Sigmoid colon (tissue), 7 donors: ENCODE data around the gene JAZF1. TPM values are rescaled to one million over a fixed set of nuclear protein-coding genes. Genes with fewer than 3 reads are reported as not detected.

Experiments
- DNase-seq: peaks from one replicate; pipeline ENCODE4 v3.0.0-alpha.2; 2019
- H3K27ac ChIP-seq, 4 donors: fragments of 200-600 bp; sonication (generic); one replicate each; pipeline ENCODE4 v1.5.1; 2016 to 2019; ENCODE audit warnings: mild to moderate bottlenecking in 1 of 4
- H3K27me3 ChIP-seq, 3 donors: fragments of 200-600 bp; sonication (generic); one replicate each; pipeline ENCODE4 v1.5.1; 2019; ENCODE audit warnings: mild to moderate bottlenecking in 1 of 3
- H3K36me3 ChIP-seq, 4 donors: fragments of 200-600 bp; sonication (generic); one replicate each; pipeline ENCODE4 v1.5.1; 2016 to 2019
- H3K4me1 ChIP-seq, 4 donors: fragments of 200-600 bp; sonication (generic); one replicate each; pipeline ENCODE4 v1.5.1; 2017 to 2019
- H3K4me3 ChIP-seq, 4 donors: fragments of 200-600 bp; sonication (generic); one replicate each; pipeline ENCODE4 v1.5.1; 2017 to 2019; ENCODE audit warnings: mild to moderate bottlenecking in 2 of 4, moderate library complexity in 1 of 4
- H3K9me3 ChIP-seq, 4 donors: fragments of 200-600 bp in 3 of 4; sonication (generic) in 3 of 4; one replicate each; pipeline versions ENCODE4 v1.5.1 to v1.6.1; 2013 to 2019
- EP300 ChIP-seq, 4 donors: sonication (generic); formaldehyde crosslinking; IDR thresholded peaks; one replicate each; pipeline ENCODE4 v1.6.1; 2017; ENCODE audit warnings: antibody characterized with exemption in 4 of 4
- POLR2A ChIP-seq, 2 donors: fragments of 450-650 bp; IDR thresholded peaks; one replicate each; pipeline ENCODE4 v1.6.1; 2016; ENCODE audit warnings: antibody characterized with exemption in 2 of 2, mild to moderate bottlenecking in 2 of 2, moderate library complexity in 2 of 2
- POLR2AphosphoS5 ChIP-seq, 4 donors: sonication (generic); formaldehyde crosslinking; IDR thresholded peaks; one replicate each; pipeline ENCODE4 v1.6.1; 2017; ENCODE audit warnings: antibody characterized with exemption in 4 of 4
- WGBS, 2 donors: extraction: QIAGEN DNeasy Blood & Tissue Kit; methylation state at CpG; one replicate each; pipeline ENCODE4 v1.1.7; 2013; 5-methylcytosine and 5-hydroxymethylcytosine counted together
- intact Hi-C: fragments of 100-400 bp; cut with DNase I; formaldehyde crosslinking; loops from one replicate; pipeline ENCODE4 v1.15.1; 2023
- polyA plus RNA-seq, 3 donors: library from polyadenylated mRNA; stranded (reverse); fragments of 200-250 nt; gene quantifications; one replicate each; pipeline ENCODE4 v1.2.3, GENCODE V29; 2013
- total RNA-seq, 4 donors: library from RNA; depleted of rRNA; stranded (reverse); fragments of >200 nt; gene quantifications; one replicate each; pipeline ENCODE4 v1.1.0, GENCODE V29; 2016
- TF ChIP-seq, protein P1 (sequence below), 4 experiments: fragments of 450-650 bp in 3 of 4; fragments of 200-600 bp in 1 of 4; IDR thresholded peaks; one replicate each; pipeline ENCODE4 v1.5.1; 2016 to 2019; ENCODE audit warnings: antibody characterized with exemption in 4 of 4, mild to moderate bottlenecking in 3 of 4, moderate library complexity in 2 of 4
- donor health status: healthy with polysubstance abuse.
- donor health status: Bipolar disorder and iron deficiency.
- donor health status: healthy.

JAZF1 gene
- total and polyA plus RNA-seq, 7 donors = 4.2 to 59.6 (median 46.4) TPM

DNA sequence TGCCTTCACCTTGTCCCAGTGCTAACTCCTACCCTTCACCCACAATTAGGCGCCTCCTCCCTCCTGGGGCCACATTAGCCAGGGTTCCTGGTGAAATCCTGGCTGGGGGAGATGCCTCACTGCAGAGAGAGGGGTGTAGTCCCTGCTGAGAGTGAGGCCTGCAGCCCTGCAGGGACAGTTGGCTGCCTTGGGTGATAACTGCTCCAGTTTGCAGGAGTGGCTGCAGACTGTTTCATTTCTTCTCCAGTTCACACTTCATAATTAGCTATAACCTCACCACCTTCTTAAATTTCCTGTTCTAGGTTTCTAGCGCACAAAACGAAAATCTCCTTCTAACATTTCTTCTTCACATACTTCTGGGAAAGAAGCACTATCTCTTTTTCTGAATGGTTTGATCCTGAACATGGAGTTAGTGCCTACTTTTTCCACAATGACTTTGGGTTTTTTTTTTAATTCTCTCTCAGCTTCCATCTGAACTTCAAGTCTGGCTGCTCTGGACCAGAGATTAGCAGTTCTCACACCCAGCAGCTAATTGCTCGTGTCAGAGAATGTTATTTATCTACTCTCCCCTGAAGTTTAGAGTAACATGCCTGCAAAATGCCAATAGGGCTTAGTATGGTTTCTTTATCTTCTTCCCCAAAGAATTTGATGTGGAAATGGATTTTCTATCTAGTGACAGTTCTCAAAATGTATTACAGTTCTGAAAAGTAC lies 15.5 kb upstream of the JAZF1 start:
- H3K27ac ChIP-seq = no peak overlapping the region
- TF ChIP-seq EP300 (IDR thresholded peaks at IDR 0.05) (no peak), POLR2A (IDR thresholded peaks at IDR 0.05) (no peak), POLR2AphosphoS5 (IDR thresholded peaks at IDR 0.05) (no peak)
- TF ChIP-seq, protein P1, sequence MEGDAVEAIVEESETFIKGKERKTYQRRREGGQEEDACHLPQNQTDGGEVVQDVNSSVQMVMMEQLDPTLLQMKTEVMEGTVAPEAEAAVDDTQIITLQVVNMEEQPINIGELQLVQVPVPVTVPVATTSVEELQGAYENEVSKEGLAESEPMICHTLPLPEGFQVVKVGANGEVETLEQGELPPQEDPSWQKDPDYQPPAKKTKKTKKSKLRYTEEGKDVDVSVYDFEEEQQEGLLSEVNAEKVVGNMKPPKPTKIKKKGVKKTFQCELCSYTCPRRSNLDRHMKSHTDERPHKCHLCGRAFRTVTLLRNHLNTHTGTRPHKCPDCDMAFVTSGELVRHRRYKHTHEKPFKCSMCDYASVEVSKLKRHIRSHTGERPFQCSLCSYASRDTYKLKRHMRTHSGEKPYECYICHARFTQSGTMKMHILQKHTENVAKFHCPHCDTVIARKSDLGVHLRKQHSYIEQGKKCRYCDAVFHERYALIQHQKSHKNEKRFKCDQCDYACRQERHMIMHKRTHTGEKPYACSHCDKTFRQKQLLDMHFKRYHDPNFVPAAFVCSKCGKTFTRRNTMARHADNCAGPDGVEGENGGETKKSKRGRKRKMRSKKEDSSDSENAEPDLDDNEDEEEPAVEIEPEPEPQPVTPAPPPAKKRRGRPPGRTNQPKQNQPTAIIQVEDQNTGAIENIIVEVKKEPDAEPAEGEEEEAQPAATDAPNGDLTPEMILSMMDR (IDR thresholded peaks at IDR 0.05) = no peak
- H3K4me3 ChIP-seq = no peak overlapping the region
- H3K36me3 ChIP-seq = no peaks in the 10 kb centered on the region
- H3K4me1 ChIP-seq = no peaks in the 10 kb centered on the region
- no peak for DNase-seq
- H3K9me3 ChIP-seq = no peaks in the 10 kb centered on the region
- WGBS, 2 donors = 81 to 87% methylated on average over 4 of the region's 4 CpGs
- no peaks in the 10 kb centered on the region for H3K27me3 ChIP-seq
- intact Hi-C loops = no loop called here

DNA sequence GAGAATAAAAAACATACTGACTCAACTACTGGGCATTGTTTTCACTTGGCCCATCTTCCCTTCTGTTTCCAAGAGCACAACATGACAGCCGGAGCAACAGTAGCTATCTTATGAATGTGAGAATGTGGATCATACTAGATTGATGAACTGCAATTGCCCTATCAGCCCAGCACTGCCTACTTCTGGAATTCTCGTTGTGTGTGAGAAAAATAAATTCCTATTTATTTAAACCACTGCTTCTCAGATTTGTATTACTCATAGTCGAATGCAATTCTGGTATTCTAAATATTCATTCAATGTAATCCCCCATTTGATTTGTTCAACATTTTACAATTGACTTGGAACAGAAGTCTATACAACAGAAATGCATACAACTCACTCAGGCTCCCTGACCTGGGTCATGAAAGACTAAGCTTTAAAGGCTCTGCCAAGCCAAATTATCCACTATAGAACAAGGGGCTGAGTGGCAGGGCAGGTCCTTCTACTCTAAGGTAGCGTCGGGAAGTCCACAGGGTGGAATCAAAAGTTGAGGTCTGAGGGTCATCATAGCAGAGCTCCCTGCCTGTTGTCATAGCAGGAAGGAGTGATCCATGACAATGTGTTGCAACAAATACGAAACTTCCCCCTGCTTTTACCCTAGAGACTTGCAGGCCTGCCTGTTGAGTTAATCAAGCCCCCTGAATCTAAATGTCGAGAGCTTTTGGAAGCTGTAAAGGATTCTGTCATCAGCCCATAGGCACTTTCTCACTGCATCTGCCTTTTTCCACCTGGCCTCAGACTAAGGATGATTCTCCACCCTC lies 12.4 kb upstream of the JAZF1 start:
- Histone ChIP-seq H3K27ac (no peak overlapping the region), H3K36me3 (no peaks in the 10 kb centered on the region), H3K4me3 (no peak overlapping the region), H3K27me3 (no peaks in the 10 kb centered on the region), H3K9me3 (no peaks in the 10 kb centered on the region), H3K4me1 (no peaks in the 10 kb centered on the region)
- TF ChIP-seq POLR2A (IDR thresholded peaks at IDR 0.05) (no peak), POLR2AphosphoS5 (IDR thresholded peaks at IDR 0.05) (no peak), EP300 (IDR thresholded peaks at IDR 0.05) (no peak)
- TF ChIP-seq, protein P1 (IDR thresholded peaks at IDR 0.05) = no peak
- intact Hi-C loops = no loop called here
- no peak for DNase-seq
- WGBS, 2 donors = 80 to 86% methylated on average over 7 of the region's 7 CpGs

DNA sequence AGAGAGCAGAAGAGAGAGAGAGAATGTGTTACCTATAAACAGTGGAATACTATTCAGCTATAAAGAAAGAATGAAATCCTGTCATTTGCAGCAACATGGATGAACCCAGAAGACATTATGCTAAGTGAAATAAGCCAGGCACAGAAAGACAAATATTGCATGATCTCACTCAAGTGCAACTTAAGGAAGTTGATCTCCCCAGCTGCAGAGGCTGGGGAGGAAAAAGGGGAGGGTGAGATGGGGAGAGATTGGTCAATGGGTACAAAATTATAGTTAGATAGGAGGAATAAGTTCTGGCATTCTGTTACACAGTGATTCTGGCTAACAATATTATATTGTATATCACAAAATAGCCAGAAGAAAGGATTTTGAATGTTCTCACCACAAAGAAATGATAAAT lies 11.2 kb upstream of the JAZF1 start:
- Histone ChIP-seq H3K36me3 (no peaks in the 10 kb centered on the region), H3K4me1 (no peaks in the 10 kb centered on the region), H3K27ac (no peak overlapping the region), H3K4me3 (no peak overlapping the region), H3K9me3 (no peaks in the 10 kb centered on the region), H3K27me3 (no peaks in the 10 kb centered on the region)
- TF ChIP-seq EP300 (IDR thresholded peaks at IDR 0.05) (no peak), POLR2AphosphoS5 (IDR thresholded peaks at IDR 0.05) (no peak), POLR2A (IDR thresholded peaks at IDR 0.05) (no peak)
- TF ChIP-seq, protein P1 (IDR thresholded peaks at IDR 0.05) = no peak
- intact Hi-C loops = no loop called here
- no peak for DNase-seq

DNA sequence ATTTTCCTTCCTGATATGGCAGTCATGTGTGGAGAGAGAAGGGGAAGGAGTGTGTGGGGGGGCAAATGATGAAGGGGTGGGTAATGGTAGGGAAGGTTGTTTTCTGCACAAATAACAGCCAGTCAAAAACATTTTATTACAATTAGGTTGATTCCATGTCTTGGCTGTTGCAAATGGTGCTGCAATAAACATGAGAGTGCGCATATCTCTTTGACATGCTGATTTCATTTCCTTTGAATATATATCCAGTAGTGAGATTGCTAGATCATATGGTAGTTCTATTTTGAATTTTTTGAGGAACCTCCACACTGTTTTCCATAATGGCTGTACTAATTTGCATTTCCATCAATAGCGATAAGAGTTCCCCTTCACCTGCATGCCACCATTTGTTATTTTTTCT lies 10.6 kb upstream of the JAZF1 start:
- intact Hi-C loops = no loop called here
- DNase-seq = no peak
- Histone ChIP-seq H3K9me3 (no peaks in the 10 kb centered on the region), H3K4me3 (no peak overlapping the region), H3K27ac (no peak overlapping the region), H3K36me3 (no peaks in the 10 kb centered on the region), H3K27me3 (no peaks in the 10 kb centered on the region), H3K4me1 (no peaks in the 10 kb centered on the region)
- WGBS, 2 donors = 91 to 98% methylated on average over 2 of the region's 2 CpGs
- TF ChIP-seq POLR2A (IDR thresholded peaks at IDR 0.05) (no peak), EP300 (IDR thresholded peaks at IDR 0.05) (no peak), POLR2AphosphoS5 (IDR thresholded peaks at IDR 0.05) (no peak)
- TF ChIP-seq, protein P1 (IDR thresholded peaks at IDR 0.05) = no peak
